ENCODE measurements around the gene EFEMP1. TPM values are rescaled to one million over a fixed set of nuclear protein-coding genes. Genes with fewer than 3 reads are reported as not detected.

Gene EFEMP1
- total and polyA plus RNA-seq, 10 of the 15 experiments (the other 5 are each of a cell fraction or from before 2014, with no cell fraction given), result 0.27 to 1.2 (median 0.35) TPM; not detected in 6

DNA sequence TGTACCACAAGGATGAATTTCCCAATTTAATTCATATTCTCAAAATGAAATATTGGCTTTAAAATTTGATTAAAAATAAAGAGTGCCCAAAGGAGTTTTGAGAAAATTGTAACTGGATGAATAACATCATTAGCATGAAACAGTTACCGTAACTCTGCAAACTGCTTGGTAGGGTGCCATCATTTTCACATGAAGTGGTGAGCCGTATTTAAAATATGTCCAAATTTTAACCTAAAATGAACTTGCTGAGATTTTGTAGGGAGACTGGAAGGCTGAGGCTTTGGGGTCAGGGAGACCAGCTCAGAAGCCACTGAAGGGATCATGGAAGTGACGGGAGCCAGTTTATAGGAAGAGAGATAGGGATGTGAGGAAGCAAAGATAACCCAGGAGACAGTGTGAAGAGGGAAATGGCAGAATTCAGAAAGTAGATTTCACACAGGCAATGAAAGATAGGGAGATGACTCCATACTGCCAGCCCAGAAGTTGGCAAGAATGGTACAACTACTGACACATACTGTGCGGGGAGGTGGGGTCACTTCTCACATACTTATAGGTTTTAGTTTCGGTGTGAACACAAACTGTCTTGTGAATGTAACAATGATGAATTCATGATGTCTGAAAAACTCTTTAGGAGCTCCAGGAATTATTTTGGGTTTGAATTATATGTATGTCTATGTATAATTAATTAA, 53.8 kb downstream of the EFEMP1 start:
- Histone ChIP-seq H3K79me2 (ENCODE audit: control insufficient read depth, insufficient read depth, low read length) (no peaks in the 10 kb centered on the region), H4K20me1 (ENCODE audit: control insufficient read depth, insufficient read depth) (no peaks in the 10 kb centered on the region), H2AFZ (ENCODE audit: control insufficient read depth, low read depth, low read length) (no peak overlapping the region), H3K9ac (ENCODE audit: control insufficient read depth, insufficient read depth, low read length) (no peak overlapping the region), H3K9me3 (replicated peaks; ENCODE audit: control insufficient read depth, insufficient read depth, low read length) (no peaks in the 10 kb centered on the region), H3K4me1 (ENCODE audit: control insufficient read depth, insufficient read depth, low read length) (peaks cover 3% of the 10 kb centered on the region; the same call in 1 of the 2 replicates), H3K27me3 (replicated peaks in 1 of 2; ENCODE audit: control insufficient read depth in 2 of 2, insufficient read depth in 2 of 2, low read length in 1 of 2) (no peaks in the 10 kb centered on the region), H3K36me3 (ENCODE audit: control insufficient read depth in 2 of 2, insufficient read depth in 2 of 2, low read length in 1 of 2) (no peaks in the 10 kb centered on the region), H3K4me2 (ENCODE audit: control insufficient read depth, insufficient read depth) (no peak overlapping the region), H3K27ac (ENCODE audit: control insufficient read depth, insufficient read depth) (no peak overlapping the region), H3K4me3 (no peak overlapping the region)
- no peak for DNase-seq (ENCODE audit: low read depth, low spot score)
- FAIRE-seq, result no peak
- BruUV-seq (replicated peaks), result no TSS peak
- POLR2A ChIA-PET, result no interaction called here
- 65% methylated on average over 5 of the region's 5 CpGs for WGBS (ENCODE audit: insufficient coverage, insufficient replicate concordance, low lambda C conversion rate, missing lambda C conversion rate)
- TF ChIP-seq FOXK2 (IDR thresholded peaks at IDR 0.05), result no peak
- no peak for TF ChIP-seq TCF12 (IDR thresholded peaks at IDR 0.05; ENCODE audit: low read depth, low read length)
- TF ChIP-seq CREM (IDR thresholded peaks at IDR 0.05; ENCODE audit: low read depth), result no peak
- TF ChIP-seq, protein P1, sequence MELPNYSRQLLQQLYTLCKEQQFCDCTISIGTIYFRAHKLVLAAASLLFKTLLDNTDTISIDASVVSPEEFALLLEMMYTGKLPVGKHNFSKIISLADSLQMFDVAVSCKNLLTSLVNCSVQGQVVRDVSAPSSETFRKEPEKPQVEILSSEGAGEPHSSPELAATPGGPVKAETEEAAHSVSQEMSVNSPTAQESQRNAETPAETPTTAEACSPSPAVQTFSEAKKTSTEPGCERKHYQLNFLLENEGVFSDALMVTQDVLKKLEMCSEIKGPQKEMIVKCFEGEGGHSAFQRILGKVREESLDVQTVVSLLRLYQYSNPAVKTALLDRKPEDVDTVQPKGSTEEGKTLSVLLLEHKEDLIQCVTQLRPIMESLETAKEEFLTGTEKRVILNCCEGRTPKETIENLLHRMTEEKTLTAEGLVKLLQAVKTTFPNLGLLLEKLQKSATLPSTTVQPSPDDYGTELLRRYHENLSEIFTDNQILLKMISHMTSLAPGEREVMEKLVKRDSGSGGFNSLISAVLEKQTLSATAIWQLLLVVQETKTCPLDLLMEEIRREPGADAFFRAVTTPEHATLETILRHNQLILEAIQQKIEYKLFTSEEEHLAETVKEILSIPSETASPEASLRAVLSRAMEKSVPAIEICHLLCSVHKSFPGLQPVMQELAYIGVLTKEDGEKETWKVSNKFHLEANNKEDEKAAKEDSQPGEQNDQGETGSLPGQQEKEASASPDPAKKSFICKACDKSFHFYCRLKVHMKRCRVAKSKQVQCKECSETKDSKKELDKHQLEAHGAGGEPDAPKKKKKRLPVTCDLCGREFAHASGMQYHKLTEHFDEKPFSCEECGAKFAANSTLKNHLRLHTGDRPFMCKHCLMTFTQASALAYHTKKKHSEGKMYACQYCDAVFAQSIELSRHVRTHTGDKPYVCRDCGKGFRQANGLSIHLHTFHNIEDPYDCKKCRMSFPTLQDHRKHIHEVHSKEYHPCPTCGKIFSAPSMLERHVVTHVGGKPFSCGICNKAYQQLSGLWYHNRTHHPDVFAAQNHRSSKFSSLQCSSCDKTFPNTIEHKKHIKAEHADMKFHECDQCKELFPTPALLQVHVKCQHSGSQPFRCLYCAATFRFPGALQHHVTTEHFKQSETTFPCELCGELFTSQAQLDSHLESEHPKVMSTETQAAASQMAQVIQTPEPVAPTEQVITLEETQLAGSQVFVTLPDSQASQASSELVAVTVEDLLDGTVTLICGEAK (IDR thresholded peaks at IDR 0.05; ENCODE audit: borderline replicate concordance), result no peak
- no peak for TF ChIP-seq TAF1 (IDR thresholded peaks at IDR 0.05; ENCODE audit: borderline replicate concordance, low read depth, low read length)
- no peak for TF ChIP-seq NFXL1 (IDR thresholded peaks at IDR 0.05; ENCODE audit: borderline replicate concordance)
- no peak for TF ChIP-seq CBFB (IDR thresholded peaks at IDR 0.05; ENCODE audit: low read depth)
- TF ChIP-seq MYB (IDR thresholded peaks at IDR 0.05; ENCODE audit: borderline replicate concordance, low read depth, low read length), result no peak
- no peak for TF ChIP-seq CBX3 (IDR thresholded peaks at IDR 0.05; ENCODE audit: borderline replicate concordance, low read depth)
- TF ChIP-seq NFYA (IDR thresholded peaks at IDR 0.05; ENCODE audit: borderline replicate concordance, low read depth, low read length), result no peak
- no peak for TF ChIP-seq CHD2 (IDR thresholded peaks at IDR 0.05; ENCODE audit: borderline replicate concordance, low read depth, low read length)
- no peak for TF ChIP-seq SMAD5 (IDR thresholded peaks at IDR 0.05; ENCODE audit: low read depth)
- no peak for TF ChIP-seq ZNF274 (IDR thresholded peaks at IDR 0.05; ENCODE audit: insufficient read depth, insufficient read length)
- TF ChIP-seq MEF2A (IDR thresholded peaks at IDR 0.05; ENCODE audit: insufficient read depth, low read depth, low read length), result no peak
- TF ChIP-seq TARDBP (IDR thresholded peaks at IDR 0.05; ENCODE audit: borderline replicate concordance), result no peak
- no peak for TF ChIP-seq IKZF1 (conservative IDR thresholded peaks at IDR 0.05)
- no peak for TF ChIP-seq YY1 (IDR thresholded peaks at IDR 0.05; ENCODE audit: low read depth, low read length)
- ATAC-seq, result no peak
- in situ Hi-C loops (cut with MboI) (no loop called here), intact Hi-C loops (cut with micrococcal nuclease; ENCODE audit: unreplicated experiment) (no loop called here)
- SMC1A ChIA-PET (ENCODE audit: uncharacterized antibody, unreplicated experiment), result no interaction called here
- CTCF ChIA-PET, result no interaction called here
- RAD21 ChIA-PET (ENCODE audit: unreplicated experiment), result no interaction called here
